COLO829 (cell line): ENCODE results near the gene ARVCF.

Experiments
- DNase-seq: peaks from one replicate; pipeline ENCODE4 v3.0.0; 2012; ENCODE audit warnings: low spot score

The ARVCF gene

DNA sequence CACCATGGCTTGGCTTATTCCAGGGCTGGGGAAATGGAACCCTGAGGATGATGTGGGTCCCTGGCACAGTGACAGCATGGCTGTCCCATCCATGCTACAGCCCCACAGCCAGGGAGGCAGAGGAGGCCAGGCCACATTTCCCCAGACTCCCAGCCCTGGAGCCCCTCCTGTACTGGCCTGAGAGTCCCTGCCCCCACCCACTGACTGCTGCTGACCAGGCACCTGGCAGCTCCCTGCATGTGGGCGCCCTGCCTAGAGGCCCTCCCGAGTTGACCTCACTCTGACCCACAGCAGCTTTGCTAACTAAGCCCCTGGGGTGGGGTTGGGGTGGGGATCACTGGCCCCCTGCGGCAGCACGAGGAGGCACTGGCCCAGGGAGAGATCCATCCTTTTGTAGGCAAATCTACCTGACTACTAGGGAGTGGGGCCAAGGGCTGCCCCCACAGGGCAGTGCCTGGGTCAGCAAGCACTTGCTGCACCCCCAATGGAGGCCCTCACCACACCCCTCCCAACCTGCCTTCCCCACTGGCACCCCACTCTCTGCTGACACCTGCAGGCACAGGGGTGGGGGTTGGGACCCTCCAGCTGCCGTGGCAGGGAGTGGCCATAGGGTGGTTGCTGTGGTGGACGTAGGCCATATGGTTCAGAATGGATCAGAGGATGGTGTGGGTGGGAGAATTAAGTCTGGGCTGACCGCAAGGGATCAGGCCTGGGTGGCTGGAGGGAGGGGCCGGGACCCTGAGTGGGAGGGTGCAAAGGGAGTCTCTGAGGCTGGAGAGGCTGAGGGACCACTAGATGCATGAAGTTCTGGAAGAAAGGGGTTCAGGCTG, 17.4 kb downstream of the ARVCF start:
- DNase-seq = no peak

DNA sequence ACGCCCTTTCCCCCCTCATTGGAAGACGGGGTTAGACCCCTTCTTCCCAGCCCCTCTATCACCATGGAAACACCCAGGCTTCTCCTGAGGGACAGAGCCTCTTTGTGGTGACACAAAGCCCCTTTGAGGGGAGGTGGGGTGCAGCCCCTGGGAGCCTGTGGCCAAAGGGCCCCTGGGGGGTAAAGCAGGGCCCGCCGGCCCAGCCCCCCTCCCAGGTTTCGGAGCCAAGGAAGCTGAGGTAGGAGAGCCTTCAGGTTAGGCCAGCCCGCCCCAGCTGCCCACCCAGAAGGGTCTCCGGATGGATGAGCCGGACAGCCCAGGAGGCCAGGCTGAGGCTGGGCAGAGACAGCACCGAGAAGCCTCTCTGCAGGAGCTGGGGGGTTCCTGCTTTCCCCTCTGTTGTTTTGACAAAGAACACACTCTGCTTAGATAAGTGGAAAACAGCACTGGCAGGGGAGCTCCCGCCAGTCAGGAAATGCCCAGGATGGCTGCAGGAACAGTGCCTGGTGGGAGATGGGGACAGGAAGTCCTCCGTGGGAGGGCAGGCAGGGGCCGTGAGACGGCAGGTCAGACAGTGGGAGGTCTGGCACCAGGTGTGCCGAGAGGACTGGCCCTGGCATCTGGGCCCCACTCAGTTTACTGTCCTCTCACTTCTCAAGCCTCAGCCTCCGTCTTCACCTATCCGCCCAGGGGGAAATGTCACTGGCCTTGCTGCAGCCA, 18.2 kb downstream of the ARVCF start:
- no peak for DNase-seq

DNA sequence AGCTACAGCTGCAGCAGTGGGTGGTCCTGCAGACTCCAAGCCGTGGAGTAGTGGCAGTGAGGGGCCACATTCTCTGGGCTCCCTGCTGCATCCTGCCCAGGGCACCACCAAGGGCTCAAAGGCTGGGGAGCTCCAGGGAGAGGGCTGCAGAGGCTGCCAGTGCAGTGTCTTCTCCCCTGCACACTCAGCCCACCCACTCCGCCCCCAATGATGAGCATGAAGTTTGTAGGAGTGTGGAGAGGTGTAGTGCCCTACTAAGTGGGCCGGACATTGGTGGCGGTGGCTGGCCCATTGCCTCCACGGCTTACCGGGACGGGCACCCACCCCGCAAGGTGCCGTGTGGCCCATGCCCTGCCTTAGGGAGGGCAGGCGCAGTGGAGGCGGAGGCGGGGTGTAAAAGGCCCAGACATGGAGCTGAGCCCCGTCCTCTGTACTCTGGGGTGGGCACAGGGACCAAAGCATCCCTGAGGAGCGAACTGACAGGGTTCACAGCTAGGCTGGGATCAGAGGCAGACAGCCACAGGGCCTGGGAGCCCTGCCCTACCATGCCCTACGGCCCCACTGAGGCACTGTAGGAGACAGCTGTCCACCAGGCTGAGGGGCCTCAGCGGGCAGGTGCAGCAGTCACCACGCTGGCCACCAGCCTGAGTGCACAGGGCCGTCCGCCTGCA, 18.9 kb downstream of the ARVCF start:
- DNase-seq = no peak

DNA sequence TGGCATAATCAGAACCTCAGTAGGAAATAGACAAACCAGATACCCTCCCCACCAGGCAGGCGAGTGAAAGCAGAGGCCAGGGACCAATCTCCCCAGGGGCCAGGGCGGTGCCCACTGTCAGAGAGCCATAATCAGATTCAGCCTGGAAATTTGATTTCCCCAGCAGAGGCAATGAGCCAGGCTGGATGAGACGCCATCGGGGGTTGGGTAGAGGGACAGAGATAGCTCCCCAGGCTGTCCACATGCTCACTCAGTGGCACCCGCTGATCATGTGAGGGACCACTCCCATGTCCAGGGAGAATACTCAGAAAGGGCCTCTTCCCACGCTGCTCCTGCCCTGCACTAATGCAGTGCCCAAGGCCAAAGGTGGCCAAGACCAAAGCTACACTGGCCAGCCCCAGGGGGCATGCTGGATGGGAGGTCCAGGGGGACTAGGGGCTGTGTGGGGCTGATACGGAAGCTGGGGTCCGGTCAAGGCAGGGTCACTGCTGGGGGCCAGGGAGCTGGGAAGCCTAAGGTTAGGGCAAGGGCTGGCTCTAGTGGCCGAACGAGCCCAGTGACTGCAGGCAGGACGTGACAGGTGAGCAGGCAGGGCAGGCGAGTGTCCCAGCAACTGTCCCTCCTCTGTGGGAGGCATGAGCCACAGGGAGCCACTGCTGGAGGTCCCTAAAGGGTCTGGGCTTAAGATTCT, 19.8 kb downstream of the ARVCF start:
- DNase-seq = no peak

DNA sequence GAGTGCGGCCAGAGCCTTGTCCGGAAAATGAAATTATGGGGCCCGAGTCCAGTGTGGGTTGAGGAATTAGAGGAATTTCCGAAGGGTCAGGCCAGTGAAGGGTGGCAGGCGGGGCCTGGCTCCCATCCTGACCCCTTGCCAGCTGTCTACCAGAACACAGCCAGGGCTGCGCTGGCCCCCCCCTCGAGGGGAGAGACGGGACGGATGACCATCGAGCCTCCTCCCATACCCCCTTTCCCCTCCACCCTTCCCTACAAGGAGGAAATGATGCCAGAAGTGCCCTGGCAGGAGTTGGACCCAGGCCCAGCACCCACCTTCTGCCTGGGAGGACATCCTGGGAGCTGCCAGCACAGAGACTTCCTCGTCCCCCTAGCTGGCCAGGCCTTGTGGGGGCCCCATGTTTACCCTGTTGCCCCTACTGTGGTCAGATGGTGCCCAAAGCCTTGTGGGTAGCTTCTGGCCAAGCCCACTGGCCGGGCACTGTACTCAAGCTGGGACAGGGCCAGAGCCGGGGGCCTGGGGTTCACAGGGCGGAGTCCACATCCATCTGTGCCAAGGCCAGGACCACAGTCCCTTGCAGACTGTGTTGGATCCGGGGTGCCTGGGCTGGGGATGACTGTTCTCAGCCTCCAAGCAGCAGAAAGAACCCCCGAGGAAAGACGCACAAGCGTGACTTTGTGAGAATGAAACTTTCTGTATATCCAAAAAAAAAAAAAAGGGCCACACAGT, 20.8 kb downstream of the ARVCF start:
- no peak for DNase-seq

DNA sequence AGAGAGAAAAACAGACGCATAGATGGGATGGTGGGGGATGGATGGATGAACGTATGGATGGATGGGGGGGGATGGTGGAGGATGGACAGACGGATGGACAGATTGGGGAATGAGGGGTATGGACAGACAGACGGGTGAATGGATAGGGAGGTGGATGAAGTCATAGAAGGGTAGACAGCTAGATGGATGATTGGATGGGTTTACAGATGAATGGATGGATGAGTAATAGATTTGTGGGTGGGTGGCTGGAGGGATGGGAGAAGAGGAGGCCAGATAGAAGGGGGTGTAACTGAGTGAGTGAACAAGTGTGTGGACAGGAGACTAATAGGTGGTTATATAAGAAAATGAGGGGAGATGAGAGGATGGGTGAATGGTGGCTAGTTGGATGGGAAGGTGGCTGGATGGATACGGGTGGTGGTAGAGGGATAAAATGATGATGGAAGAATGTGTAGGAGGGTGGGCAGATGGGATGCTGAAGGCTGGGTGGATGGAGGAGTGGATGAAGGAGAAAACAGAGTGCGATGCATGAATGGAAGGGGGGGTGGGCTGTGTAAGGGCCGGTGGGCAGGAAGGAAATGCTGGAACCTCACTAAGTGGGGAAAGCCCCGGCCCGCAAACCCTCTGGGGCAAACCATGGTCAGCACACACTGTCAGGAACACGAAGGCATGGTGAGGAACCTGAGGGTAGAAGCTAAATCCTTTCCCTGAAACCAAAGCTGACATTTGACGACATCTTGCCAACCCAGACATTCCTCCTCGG, 21.6 kb downstream of the ARVCF start:
- DNase-seq = no peak

DNA sequence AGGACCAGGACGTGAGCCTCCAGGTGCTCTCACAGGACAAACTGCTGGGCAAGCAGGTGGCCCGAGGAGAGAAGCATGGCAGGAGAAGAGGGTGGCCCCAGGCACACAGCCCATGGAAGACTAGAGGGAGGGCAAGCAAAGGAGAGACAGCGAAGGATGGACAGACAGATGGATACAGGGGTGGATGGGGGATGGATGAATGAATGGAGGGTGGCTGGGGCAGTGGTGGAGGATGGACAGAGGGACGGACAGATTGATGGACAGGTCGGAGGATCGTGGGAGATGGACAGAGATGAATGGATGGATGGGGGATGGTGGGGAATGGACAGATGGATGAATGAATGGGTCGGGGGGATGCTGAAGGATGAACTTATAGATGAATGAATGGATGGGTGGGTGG, 22.7 kb downstream of the ARVCF start:
- no peak for DNase-seq

DNA sequence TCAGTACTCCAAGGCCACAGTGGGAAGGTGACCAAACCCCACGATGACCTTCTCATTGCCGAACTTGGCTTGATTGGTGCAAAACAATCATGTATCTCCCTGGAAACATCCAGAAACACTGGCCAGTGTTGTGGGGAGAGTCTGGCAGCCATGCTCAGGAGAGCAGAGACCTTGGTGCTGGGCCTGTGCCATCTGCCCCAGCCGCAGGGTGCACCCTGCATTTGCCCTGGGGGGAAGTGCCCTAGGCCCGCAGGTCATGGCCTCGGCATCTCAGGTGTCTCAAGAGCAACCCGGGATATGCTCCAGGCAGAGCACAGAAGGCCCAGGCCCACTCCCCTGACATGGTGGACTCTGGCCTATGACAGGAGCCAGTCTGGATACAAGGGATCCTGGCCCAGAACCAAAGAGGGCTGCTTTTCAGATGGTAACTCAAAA, 23.7 kb downstream of the ARVCF start:
- no peak for DNase-seq

DNA sequence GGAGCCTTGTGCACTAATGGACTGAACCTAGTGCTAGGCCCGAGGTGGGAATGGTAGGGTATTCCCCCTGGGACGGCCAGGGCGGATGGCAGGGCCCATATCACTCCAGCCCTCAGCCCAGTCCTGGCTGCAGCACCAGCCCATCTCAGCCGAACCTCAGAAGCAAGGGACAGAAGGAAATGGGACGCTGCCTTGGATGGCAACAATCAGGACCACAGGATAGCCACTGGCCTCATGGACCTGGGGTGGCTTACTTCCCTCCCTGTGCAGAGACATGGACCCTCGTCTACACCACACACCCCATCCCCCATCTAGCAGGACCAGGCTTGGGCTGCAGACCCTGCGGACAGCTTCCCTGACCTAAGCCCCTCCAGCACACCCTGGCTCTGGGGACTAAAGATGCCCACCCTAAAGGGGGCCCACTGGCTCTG, 24.1 kb downstream of the ARVCF start:
- DNase-seq = no peak

DNA sequence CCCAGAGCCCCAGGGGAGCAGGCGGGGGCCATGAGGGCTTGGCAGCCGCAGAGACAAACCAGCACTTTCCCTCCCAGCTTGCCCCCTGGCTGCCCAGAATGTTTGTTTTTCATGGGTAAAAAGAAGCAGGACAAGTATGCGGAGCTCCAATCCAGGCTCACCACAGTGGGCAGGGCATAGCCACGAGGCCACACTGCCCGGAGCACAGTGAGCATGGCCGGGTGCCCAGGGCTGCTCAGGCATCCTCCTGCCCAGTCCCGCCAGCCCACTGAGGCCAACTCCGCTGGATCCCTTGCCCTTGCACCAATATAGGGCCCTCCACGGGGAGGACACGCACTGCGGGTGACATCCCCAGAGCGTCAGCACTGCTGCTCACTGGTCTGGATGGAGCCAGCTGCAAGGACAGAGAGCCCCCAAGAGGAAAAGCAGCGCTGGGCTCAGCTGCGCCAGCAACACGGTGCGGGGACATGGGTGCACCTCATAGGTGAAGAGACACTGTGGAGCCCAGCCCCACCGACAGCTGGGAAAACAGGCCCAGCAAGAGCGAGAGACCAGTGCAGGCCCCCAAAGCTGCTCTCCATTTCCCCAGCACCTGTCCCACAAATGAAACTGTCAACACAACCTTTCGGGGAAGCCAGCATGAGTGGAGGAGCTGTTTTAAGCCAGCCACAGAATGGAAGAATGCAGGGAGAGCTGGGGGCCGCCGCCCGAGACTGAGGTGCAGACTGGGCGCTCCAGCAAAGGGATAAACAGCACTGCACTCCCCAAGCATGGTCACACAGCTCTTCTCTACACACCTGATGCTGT, 24.8 kb downstream of the ARVCF start:
- DNase-seq = no peak

DNA sequence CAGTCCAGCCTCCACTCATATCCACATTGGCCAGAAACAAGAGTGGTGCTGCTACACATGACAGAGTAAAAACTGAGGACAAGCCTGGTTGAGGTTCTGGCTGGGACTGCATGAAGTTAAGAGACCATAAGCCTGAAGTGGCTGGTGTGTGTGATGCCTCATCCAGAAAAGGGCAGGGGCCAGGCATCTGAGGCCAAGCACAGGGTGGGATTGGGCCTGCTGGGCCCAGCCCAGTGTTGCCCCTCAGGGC, 25.3 kb downstream of the ARVCF start:
- DNase-seq = no peak

DNA sequence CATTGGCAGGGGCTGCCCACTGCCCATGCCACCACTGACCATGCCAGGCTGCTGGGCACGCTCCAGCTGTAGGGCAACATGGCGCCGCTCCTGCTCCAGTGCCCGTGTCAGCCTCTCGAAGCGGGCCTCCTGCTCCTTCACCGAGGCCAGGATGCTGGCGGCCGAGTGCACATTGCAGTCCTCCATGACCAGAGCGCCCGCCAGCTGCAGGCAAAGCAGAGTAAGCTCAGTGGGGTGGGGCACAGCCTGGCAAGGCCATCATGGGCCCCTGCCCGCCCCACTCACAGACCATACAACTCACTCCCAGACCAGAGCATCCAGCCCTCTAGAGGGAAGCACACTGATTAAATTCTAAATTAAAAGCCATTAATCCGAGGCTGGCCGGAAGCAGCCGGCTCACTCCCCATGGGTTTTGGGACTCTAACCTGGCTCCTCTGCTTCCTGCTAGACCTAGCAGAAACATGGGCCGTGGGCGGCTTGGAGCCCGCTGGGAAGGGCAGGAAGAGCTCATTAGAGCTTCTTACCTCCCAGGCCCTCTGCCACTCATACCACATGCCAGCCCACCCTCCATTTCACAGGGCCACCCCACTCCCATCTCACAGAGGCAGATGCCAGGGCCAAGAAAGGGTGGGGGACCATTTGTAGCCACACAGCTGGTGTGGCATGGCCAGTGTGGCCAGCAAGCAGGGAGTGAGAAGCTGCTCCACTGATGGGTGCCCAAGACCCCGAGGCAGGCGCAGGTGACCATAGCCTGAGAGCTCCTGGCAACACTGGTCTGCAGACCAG, 25.8 kb downstream of the ARVCF start:
- DNase-seq = no peak

DNA sequence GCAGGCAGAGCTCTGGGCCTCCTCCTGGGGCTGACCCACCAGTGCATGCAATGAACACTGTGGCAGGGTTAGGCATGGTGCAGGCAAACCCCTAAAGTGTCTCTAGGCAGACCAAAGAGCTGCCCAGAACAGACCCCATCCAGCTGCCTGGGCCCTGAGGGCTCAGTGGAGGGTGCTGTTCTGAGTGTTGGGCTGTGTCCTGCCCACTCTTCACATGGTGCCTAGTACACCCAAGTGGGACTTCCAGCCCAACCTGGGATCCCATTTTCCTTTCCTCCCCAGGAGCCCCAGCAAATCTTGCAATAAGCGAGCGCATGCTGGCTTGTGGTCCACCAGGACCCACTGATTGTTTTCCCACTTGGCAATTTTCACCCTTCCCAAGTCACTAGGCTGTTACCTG, 26.4 kb downstream of the ARVCF start:
- DNase-seq = no peak

DNA sequence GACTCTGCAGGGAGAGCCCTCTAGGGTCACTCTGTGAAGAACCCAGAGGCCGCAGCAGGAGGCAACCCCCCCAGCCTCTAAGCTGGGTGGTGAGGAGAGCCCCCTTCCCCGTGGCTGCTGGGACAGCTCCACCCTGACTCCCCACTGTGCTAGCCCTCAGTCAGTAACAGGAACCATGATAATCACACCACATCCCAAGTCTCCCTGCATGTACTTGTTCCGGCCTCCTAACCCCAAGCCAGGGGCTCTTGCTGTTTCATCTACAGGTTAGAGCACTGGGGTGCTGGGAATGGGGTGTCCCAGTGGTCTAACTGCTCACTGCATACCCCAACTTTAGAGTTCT, 26.9 kb downstream of the ARVCF start:
- DNase-seq = no peak

DNA sequence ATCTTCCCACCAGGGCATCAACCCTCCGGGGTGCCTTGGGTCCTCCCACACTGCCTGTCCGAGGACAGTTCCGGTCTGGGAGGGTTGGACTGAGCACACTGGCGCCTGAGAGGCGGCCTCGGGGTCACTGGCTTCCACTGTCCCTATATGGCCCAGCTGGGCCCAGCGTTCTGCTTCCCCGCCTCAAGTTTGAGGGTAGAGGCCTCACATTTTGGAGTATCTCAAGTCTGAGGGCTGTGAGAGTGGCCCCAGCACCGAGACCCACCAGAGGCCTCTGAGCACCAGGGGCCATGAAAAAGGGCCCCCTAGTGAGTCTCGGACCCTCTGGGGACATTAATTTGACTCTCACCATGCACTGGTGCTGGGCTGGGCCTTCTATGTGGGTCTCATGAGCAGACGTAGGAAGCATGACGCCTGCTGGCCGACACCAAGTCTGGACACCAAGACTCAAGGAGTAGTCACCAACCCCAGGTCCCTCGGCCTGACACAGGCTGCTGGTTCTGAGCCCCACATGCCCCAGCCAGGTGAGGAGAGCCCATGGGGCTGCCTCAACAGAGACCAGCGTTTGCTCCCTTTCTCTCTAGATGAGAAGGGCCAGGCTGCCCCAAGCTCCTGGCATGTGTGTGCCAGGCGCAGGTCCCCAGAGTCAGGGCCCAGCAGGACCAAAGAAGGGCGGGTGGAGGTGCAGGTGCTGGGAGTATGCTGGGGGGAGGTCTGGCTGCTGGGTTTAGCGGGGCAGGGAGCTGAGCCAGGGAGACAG, 27.5 kb downstream of the ARVCF start:
- DNase-seq = no peak

DNA sequence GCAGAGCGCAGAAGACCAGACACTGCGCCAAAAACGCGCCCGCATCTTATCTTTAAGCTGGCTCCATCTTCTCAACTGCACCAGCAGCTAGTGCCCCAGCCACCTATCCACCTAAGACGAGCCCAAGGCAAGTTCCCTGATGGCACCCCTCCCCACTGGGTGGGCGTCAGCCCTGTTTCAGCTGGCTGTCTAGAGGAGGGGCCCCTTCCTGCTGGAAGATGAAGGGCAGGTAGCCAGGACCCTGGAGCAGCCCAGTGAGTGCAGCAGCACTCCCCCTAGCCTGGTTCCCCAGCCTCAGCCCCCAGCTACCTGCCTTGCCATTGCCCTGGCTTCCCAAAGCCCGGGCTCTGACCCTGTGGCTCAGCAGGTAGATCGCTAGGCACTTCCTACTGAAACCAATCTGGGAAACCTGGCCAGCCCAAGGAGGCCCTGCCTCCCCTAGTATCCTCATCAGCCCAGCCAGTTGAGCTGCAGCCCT, 28.3 kb downstream of the ARVCF start:
- DNase-seq = no peak

DNA sequence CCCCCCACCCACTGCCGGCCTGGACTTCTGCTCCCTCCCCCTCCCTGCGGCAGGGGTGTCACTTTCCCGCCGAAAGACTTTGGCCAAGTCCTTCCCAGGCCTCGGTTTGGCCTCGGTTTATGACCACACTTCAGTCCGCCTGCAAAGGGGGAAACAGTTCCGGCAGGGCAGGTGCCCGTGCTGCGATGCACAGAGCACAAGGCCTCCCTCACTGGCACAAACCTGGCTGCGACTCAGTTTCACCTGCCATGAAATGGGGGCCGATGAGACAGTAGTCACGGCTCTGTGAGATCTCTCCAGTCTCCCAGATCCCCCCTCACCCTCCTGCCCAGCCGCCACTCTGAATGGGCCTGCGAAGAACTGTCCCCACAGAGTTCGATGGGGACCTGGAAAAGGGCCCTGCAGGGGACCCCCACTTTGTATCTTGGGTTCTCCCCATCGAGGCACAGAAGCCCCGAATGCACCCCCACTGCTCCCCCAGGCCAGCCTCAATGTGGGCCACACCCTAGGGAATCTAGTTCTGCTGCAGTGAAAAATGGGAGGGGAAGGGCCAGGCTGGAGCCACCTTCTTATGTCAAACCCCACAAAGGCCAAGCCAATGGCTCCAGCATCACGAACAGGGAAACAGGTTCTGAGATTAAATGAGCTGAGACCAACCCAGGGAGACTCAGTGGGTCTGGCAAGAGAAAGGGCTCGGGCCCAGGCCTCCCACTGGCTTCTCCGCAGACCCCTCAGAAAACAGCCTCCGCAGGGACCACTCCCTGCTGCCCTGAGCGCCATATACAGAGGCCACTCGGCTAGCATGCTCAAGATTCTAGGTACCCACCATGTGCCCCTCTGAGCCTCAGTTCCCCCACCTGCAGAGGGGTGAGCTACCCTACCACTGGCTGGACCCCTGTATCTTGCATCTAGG, 29.0 kb downstream of the ARVCF start:
- DNase-seq = no peak
